ENCODE measurements around the gene PLEKHH1.

DNA sequence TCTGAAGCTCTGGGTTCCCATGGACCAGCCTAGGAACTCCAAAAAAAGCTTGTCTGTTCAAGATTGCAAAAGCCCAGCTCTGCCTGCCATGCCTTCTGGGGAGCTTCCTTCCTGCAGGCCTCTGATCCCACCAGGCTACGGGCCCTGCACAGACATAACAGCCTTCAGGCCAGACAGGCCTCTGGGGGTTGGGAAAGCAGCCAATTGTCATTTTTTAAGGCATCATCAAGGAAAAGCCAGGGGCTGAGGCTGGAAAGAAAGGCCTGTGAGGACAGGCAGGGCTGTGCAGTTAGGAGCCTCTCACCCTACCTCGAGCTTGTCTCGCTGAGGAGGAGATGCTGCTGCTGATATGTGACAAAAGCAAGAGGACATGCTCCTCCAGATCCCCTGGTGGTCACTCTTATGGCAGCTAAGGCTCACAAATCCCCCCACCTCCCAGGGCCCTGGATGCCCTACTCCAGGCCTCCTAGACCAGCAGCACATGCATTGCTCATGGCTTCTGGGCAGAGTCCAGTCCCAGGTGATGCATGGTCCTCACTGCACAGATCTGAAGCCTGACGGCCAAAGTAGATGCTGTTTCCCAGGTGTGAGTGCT lies 47.5 kb upstream of the PLEKHH1 start:
- TF ChIP-seq, protein P1, sequence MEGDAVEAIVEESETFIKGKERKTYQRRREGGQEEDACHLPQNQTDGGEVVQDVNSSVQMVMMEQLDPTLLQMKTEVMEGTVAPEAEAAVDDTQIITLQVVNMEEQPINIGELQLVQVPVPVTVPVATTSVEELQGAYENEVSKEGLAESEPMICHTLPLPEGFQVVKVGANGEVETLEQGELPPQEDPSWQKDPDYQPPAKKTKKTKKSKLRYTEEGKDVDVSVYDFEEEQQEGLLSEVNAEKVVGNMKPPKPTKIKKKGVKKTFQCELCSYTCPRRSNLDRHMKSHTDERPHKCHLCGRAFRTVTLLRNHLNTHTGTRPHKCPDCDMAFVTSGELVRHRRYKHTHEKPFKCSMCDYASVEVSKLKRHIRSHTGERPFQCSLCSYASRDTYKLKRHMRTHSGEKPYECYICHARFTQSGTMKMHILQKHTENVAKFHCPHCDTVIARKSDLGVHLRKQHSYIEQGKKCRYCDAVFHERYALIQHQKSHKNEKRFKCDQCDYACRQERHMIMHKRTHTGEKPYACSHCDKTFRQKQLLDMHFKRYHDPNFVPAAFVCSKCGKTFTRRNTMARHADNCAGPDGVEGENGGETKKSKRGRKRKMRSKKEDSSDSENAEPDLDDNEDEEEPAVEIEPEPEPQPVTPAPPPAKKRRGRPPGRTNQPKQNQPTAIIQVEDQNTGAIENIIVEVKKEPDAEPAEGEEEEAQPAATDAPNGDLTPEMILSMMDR (IDR thresholded peaks at IDR 0.05; ENCODE audit: poor library complexity, severe bottlenecking) = no peak
- TF ChIP-seq POLR2AphosphoS5 (IDR thresholded peaks at IDR 0.05) = no peak
- no peak for TF ChIP-seq EZH2 (IDR thresholded peaks at IDR 0.05; ENCODE audit: borderline replicate concordance, insufficient read depth, low read length, poor library complexity, severe bottlenecking)
- TF ChIP-seq, protein P2, sequence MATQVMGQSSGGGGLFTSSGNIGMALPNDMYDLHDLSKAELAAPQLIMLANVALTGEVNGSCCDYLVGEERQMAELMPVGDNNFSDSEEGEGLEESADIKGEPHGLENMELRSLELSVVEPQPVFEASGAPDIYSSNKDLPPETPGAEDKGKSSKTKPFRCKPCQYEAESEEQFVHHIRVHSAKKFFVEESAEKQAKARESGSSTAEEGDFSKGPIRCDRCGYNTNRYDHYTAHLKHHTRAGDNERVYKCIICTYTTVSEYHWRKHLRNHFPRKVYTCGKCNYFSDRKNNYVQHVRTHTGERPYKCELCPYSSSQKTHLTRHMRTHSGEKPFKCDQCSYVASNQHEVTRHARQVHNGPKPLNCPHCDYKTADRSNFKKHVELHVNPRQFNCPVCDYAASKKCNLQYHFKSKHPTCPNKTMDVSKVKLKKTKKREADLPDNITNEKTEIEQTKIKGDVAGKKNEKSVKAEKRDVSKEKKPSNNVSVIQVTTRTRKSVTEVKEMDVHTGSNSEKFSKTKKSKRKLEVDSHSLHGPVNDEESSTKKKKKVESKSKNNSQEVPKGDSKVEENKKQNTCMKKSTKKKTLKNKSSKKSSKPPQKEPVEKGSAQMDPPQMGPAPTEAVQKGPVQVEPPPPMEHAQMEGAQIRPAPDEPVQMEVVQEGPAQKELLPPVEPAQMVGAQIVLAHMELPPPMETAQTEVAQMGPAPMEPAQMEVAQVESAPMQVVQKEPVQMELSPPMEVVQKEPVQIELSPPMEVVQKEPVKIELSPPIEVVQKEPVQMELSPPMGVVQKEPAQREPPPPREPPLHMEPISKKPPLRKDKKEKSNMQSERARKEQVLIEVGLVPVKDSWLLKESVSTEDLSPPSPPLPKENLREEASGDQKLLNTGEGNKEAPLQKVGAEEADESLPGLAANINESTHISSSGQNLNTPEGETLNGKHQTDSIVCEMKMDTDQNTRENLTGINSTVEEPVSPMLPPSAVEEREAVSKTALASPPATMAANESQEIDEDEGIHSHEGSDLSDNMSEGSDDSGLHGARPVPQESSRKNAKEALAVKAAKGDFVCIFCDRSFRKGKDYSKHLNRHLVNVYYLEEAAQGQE (IDR thresholded peaks at IDR 0.05; ENCODE audit: borderline replicate concordance) = no peak
- TF ChIP-seq TAF1 (IDR thresholded peaks at IDR 0.05; ENCODE audit: low read depth) = no peak
- no peak for TF ChIP-seq EP300 (conservative IDR thresholded peaks at IDR 0.05; ENCODE audit: poor library complexity, severe bottlenecking)
- no peak for TF ChIP-seq SMC3 (conservative IDR thresholded peaks at IDR 0.05; ENCODE audit: poor library complexity)
- TF ChIP-seq RAD21 (conservative IDR thresholded peaks at IDR 0.05) = no peak
- no peak for TF ChIP-seq MXI1 (conservative IDR thresholded peaks at IDR 0.05; ENCODE audit: poor library complexity, severe bottlenecking)

Data from neural cell (in vitro differentiated cells).